ENCODE data around the gene TNNC2. TPM values are rescaled to one million over a fixed set of nuclear protein-coding genes. Genes with fewer than 3 reads are reported as not detected.

Gene TNNC2
- total and polyA plus RNA-seq, 9 of the 15 experiments (the other 6 are each of a cell fraction or from before 2014, with no cell fraction given): not detected

GRCh38 chr20:45835825-45836224 lies 8.7 kb upstream of the TNNC2 start (continued):
- TF ChIP-seq PHB (CRISPR knock-in tag; IDR thresholded peaks at IDR 0.05) (no peak), NKRF (IDR thresholded peaks at IDR 0.05; ENCODE audit: borderline replicate concordance) (no peak), TAF15 (IDR thresholded peaks at IDR 0.05; ENCODE audit: low read depth, low read length) (no peak), NCOA1 (IDR thresholded peaks at IDR 0.05; ENCODE audit: low read depth) (no peak), CREB3L1 (IDR thresholded peaks at IDR 0.05; ENCODE audit: borderline replicate concordance, low read depth) (no peak), STAT6 (CRISPR knock-in tag; IDR thresholded peaks at IDR 0.05) (no peak), GATA2 (CRISPR knock-in tag; IDR thresholded peaks at IDR 0.05) (no peak), HINFP (tag; conservative IDR thresholded peaks at IDR 0.05; ENCODE audit: low read depth) (no peak), ZNF407 (IDR thresholded peaks at IDR 0.05; ENCODE audit: low read depth) (no peak), MCM2 (IDR thresholded peaks at IDR 0.05; ENCODE audit: low read depth) (no peak), SMAD2 (IDR thresholded peaks at IDR 0.05; ENCODE audit: low read depth, low read length) (no peak)

Data from K562 (cell line).